DOHH2 (cell line): ENCODE data around the gene PPM1H.

Experiments used
- H3F3A ChIP-seq: fragments of 200-600 bp; sonication (generic), shearing (Covaris generic); 2 replicates; pipeline ENCODE4 v1.6.0; 2016; ENCODE audit warnings: antibody characterized with exemption, mild to moderate bottlenecking; ENCODE audit not compliant: control insufficient read depth, insufficient read depth
- H3K27ac ChIP-seq: fragments of 200-600 bp; sonication (generic); 2 replicates; pipeline ENCODE4 v1.5.1; 2014; ENCODE audit warnings: low read depth, mild to moderate bottlenecking, low read length, moderate library complexity
- H3K27me3 ChIP-seq: fragments of 200-600 bp; sonication (generic); 2 replicates; pipeline ENCODE4 v1.6.1; 2014; ENCODE audit warnings: mild to moderate bottlenecking, low read length, mixed read lengths; ENCODE audit not compliant: control insufficient read depth
- H3K36me3 ChIP-seq: fragments of 200-600 bp; sonication (generic); 2 replicates; pipeline ENCODE4 v1.6.1; 2014; ENCODE audit warnings: mild to moderate bottlenecking, low read length, moderate library complexity, mixed read lengths; ENCODE audit not compliant: control insufficient read depth
- H3K4me1 ChIP-seq: fragments of 200-600 bp; sonication (generic); 2 replicates; pipeline ENCODE4 v1.6.1; 2014; ENCODE audit warnings: mild to moderate bottlenecking, low read length, mixed read lengths; ENCODE audit not compliant: control insufficient read depth
- H3K4me2 ChIP-seq: fragments of 200-600 bp; sonication (generic); 2 replicates; pipeline ENCODE4 v1.6.0; 2014; ENCODE audit warnings: mild to moderate bottlenecking, low read length, moderate library complexity
- H3K4me3 ChIP-seq: fragments of 200-600 bp; sonication (generic); 2 replicates; pipeline ENCODE4 v1.5.1; 2014; ENCODE audit warnings: mild to moderate bottlenecking, low read length, mixed read lengths
- H3K79me2 ChIP-seq: fragments of 200-600 bp; sonication (generic); 2 replicates; pipeline ENCODE4 v1.6.1; 2014; ENCODE audit warnings: mild to moderate bottlenecking, low read length, mixed read lengths; ENCODE audit not compliant: control insufficient read depth
- H3K9me2 ChIP-seq: fragments of 200-600 bp; sonication (generic); replicated peaks from 2 replicates; pipeline ENCODE4 v1.6.1; 2014; ENCODE audit warnings: mild to moderate bottlenecking, low read length, mixed read lengths; ENCODE audit not compliant: control insufficient read depth
- H3K9me3 ChIP-seq: fragments of 200-600 bp; sonication (generic); 2 replicates; pipeline ENCODE4 v1.6.1; 2014; ENCODE audit warnings: antibody characterized with exemption, low read length, mixed read lengths; ENCODE audit not compliant: control insufficient read depth, insufficient read depth
- H4K20me1 ChIP-seq: fragments of 200-600 bp; sonication (generic); 2 replicates; pipeline ENCODE4 v1.6.0; 2014; ENCODE audit warnings: low read depth, mild to moderate bottlenecking, antibody characterized with exemption, low read length, moderate library complexity; ENCODE audit not compliant: control insufficient read depth, insufficient read depth
- CTCF ChIP-seq: fragments of 200-600 bp; sonication (generic); IDR thresholded peaks from one replicate; pipeline ENCODE4 v1.5.1; 2014; ENCODE audit warnings: antibody characterized with exemption, mild to moderate bottlenecking, low read depth, low read length; ENCODE audit not compliant: poor library complexity, severe bottlenecking
- EZH2phosphoT487 ChIP-seq: fragments of 200-600 bp; sonication (generic); IDR thresholded peaks from 2 replicates; pipeline ENCODE4 v1.6.1; 2017; ENCODE audit warnings: borderline replicate concordance, mild to moderate bottlenecking, antibody characterized with exemption, low read length, moderate library complexity, mixed read lengths

Gene PPM1H

GRCh38 chr12:62694116-62694515 is 240.8 kb downstream of the PPM1H start:
- no peaks in the 10 kb centered on the region for H3K79me2 ChIP-seq
- TF ChIP-seq EZH2phosphoT487 (no peak), CTCF (no peak)
- no peaks in the 10 kb centered on the region for H3K9me3 ChIP-seq
- no peaks in the 10 kb centered on the region for H4K20me1 ChIP-seq
- H3K4me3 ChIP-seq: no peak overlapping the region
- no peaks in the 10 kb centered on the region for H3K27me3 ChIP-seq
- H3K4me2 ChIP-seq: no peak overlapping the region
- H3K4me1 ChIP-seq: no peaks in the 10 kb centered on the region
- H3F3A ChIP-seq: no peaks in the 10 kb centered on the region
- H3K27ac ChIP-seq: no peak overlapping the region
- H3K9me2 ChIP-seq: no peaks in the 10 kb centered on the region
- no peaks in the 10 kb centered on the region for H3K36me3 ChIP-seq

DNA sequence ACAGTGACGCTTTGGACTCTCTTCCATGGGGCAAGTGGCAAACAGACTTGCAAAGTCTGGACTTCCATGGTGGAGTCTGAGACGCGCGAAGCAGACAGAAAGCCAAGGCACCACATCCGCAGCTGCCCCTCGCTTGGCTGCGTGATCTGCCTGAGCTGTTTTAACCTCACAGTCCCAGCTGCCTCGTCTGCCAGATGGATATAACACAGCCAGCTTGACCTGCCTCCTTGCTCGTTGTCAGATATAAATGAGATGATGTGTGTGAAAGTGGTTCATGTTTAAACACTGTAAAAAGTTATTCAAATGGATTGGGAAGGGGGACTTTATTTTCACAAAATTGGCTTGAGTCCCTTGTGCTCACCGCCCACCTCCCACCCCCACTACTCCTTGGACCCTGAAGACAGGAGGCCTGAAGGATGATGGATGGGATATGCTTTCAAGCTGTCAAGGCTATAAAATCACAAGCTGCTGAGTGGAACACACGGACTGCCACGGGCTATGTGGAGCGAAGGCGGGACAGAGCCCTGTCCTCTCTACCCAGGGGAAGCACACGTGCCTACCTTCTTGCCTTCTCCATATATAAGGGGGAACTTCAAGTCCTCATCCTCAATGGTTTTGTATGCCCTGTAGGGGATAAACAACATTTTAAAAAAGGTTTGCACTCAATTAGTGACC is 241.4 kb downstream of the PPM1H start:
- no peaks in the 10 kb centered on the region for H3K9me2 ChIP-seq
- no peak overlapping the region for H3K4me3 ChIP-seq
- TF ChIP-seq CTCF (no peak), EZH2phosphoT487 (no peak)
- H3K27me3 ChIP-seq: no peaks in the 10 kb centered on the region
- H3K9me3 ChIP-seq: no peaks in the 10 kb centered on the region
- H3F3A ChIP-seq: no peaks in the 10 kb centered on the region
- no peaks in the 10 kb centered on the region for H4K20me1 ChIP-seq
- no peak overlapping the region for H3K4me2 ChIP-seq
- no peaks in the 10 kb centered on the region for H3K4me1 ChIP-seq
- no peaks in the 10 kb centered on the region for H3K36me3 ChIP-seq
- H3K79me2 ChIP-seq: no peaks in the 10 kb centered on the region
- no peak overlapping the region for H3K27ac ChIP-seq

- no peaks in the 10 kb centered on the region; the same call in 1 of the 2 replicates for H3K27me3 ChIP-seq
- H3K9me2 ChIP-seq: no peaks in the 10 kb centered on the region
- H3K4me2 ChIP-seq: no peak overlapping the region
- H3K36me3 ChIP-seq: no peaks in the 10 kb centered on the region
- H3K9me3 ChIP-seq: no peaks in the 10 kb centered on the region; the same call in 1 of the 2 replicates
- H3K4me1 ChIP-seq: no peaks in the 10 kb centered on the region
- no peaks in the 10 kb centered on the region for H3F3A ChIP-seq
- TF ChIP-seq CTCF: no peak
- no peak for TF ChIP-seq EZH2phosphoT487
- H4K20me1 ChIP-seq: no peaks in the 10 kb centered on the region
- no peak overlapping the region for H3K4me3 ChIP-seq
- H3K27ac ChIP-seq: no peak overlapping the region
- H3K79me2 ChIP-seq: no peaks in the 10 kb centered on the region
These were observed 242.1 kb downstream of the PPM1H start for GRCh38 chr12:62692884-62693283.
